GM12872 (cell line): ENCODE results near the gene AIG1.

Source experiments
- TF ChIP-seq, protein P1 (sequence below): IDR thresholded peaks from 3 replicates; pipeline ENCODE4 v1.5.1; 2011; ENCODE audit warnings: low read depth, mild to moderate bottlenecking, low read length, moderate library complexity; ENCODE audit not compliant: insufficient read depth

AIG1 gene

DNA sequence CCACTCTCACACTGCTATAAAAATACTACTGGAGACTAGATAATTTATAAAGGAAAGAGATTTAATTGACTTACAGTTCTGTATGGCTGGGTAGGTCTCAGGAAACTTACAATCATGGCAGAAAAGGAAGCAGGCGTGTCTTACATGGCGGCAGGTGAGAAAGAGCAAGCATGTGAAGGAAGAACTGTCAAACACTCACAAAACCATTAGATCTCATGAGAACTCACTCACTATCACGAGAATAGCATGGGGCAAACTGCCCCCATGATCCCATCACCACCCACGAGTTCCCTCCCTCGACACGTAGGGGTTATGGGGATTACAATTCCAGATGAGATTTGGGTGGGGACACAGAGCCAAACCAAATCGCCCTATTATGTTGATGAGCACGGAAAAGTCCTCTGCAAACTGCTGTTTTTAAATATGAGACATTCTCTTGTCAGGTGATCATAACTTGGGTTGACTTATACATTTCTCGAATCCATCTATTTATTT, 133.5 kb downstream of the AIG1 start:
- TF ChIP-seq, protein P1, sequence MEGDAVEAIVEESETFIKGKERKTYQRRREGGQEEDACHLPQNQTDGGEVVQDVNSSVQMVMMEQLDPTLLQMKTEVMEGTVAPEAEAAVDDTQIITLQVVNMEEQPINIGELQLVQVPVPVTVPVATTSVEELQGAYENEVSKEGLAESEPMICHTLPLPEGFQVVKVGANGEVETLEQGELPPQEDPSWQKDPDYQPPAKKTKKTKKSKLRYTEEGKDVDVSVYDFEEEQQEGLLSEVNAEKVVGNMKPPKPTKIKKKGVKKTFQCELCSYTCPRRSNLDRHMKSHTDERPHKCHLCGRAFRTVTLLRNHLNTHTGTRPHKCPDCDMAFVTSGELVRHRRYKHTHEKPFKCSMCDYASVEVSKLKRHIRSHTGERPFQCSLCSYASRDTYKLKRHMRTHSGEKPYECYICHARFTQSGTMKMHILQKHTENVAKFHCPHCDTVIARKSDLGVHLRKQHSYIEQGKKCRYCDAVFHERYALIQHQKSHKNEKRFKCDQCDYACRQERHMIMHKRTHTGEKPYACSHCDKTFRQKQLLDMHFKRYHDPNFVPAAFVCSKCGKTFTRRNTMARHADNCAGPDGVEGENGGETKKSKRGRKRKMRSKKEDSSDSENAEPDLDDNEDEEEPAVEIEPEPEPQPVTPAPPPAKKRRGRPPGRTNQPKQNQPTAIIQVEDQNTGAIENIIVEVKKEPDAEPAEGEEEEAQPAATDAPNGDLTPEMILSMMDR, result no peak

DNA sequence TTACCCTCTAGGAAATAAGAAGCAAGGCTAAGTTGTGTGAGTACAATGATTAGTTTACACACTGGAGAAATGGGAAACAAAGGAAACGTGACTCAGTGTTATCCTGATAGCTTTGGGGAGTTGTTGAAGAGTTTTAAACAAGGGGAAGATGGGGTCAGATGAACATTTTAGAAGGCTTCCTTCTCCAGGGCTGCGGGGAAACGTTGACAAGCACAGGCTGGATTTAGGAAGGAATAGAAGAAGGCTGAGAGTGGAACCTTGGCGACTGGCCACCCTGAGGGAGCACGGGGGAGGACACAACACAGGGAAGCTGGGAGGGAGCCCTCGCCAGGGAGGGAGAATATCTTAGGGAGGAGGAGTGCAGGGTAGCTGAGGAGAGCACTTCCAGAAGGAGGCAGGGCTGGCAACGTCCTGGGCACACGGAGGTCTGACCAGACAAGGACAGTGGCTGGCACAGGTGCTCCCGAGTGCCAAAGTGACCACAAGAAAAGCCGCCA, 134.7 kb downstream of the AIG1 start:
- TF ChIP-seq, protein P1, result no peak

DNA sequence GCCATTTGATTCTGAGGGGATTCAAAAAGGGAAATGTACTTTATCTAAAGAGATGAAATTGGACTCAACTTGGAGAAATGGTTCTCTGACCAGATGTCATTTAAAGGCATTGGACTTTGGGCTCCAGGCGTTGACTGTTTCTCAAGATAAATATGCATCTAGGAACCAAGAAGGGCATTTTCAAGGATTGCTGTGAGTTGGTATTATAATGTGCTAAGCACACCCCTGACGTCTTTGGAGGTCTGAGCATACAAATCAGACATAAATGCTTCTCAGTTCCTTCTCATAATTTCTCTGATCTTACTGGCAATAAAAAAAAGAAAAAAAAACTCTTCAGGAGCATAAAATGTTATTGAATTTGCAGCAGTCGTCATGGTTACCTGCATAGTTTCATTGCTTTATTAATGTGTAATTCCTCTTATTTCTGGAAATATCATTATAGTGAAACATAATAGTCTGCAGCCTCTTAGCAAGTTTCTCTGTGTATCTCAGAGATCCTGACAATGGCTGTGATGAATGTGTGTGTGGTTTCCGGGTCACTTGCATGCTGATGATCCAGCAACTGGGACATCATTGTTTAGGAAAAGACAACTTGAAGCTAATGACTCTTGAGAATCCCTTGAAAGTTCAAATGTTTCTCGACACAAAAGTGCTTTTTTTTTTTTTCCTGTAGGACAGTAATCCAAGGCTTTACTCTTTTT, 136.0 kb downstream of the AIG1 start:
- TF ChIP-seq, protein P1, result no peak

DNA sequence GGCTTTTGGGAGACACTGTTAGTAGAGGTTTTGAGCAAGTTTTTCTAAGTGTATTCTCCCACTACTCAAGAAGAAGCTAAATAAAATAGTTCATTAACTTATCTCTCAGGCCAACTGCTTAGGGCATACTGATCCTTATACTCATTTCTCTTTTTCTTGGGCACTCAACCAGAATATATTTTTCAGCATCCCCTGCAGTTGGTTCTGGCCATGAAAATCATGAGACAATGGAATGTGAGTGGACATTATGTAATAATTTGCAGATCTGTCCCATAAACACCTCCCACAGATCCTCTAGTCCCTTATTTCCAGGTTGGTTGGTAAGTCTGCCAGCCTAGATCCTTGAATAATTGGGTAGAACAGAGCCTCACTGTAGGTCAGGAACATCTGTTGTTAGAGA, 136.7 kb downstream of the AIG1 start:
- TF ChIP-seq, protein P1, result no peak

DNA sequence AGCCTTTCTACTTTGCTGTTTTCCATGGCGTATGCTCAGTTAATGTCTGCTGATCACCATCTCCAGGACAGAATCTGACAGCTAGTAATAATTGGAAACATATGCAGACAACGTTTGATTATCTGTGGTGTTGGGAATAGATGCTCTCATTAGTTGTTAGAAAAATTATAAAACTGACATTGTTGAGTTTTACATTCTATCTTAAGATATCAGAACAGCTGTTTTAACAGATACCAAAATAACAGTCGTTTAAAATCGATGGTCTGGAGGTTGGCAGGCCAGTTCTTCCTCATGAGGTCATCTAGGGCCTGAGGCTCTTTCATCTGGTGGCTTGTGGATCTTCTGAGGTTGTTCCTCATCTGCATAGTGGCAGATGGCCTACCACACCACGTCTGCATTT, 137.6 kb downstream of the AIG1 start:
- TF ChIP-seq, protein P1, result no peak

DNA sequence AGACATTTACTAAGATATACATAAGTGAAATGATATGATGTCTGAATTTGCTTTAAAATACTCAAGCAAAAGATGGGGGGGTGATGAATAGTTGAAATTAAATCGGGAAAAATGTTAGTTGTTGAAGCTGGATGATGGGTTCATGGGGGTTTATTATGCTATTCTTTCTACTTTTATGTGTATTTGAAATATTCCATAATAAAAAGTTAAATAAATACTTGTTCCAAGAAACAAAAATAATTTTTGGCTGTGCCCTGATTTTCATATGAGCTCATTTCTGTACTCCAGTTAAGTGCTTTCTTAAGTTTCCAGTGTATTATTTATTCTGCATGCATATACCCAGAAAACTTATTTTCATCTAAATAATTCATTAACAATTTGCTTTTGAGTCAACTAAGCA, 138.6 kb downstream of the AIG1 start:
- TF ChIP-seq, protein P1, result no peak

DNA sequence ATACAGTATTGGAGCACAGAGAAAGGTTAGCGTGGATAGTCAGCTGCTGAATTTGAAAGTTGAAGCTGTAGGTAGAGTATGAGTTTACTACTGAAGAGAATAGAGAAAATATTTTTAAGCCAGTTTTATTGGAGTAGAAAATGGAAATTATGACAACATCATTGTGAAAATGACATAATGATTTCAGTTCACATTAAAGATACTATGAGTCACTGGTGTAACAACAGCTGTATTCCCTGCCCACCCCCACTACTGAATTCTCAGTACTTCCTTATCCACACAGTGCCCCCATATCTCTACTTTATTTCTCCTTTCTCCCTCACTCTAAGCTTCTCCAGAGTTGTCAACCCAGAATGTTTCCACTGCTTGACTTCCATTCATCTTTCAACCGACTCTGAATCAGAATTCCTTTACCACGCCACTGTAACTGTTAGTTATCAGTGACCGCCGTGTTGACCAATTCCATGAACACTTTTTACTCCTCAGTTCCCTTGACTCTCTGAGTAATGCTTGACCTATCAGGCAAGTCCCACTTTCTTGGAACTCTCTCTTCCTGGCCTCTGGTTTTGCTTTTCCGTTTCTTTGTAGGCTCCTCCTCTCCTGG, 139.6 kb downstream of the AIG1 start:
- TF ChIP-seq, protein P1, result no peak
